AG10803 (cell line): ENCODE results near the gene EFNA3.

ENCODE experiments used
- DNase-seq: peaks from one replicate; pipeline ENCODE4 v3.0.0; 2010; ENCODE audit warnings: low read depth
- H3K4me3 ChIP-seq: 2 replicates; pipeline ENCODE4 v1.5.1; 2011; ENCODE audit warnings: mild to moderate bottlenecking, low read length, control low read depth
- CTCF ChIP-seq: conservative IDR thresholded peaks from 2 replicates; pipeline ENCODE4 v1.5.1; 2011; ENCODE audit warnings: mild to moderate bottlenecking, low read length, control low read depth, inconsistent platforms

EFNA3 gene

GRCh38 chr1:155078469-155079209, at the start of gene EFNA3:
Gene EFNA3 (plus strand): TSS chr1:155078837. CDS start chr1:155078942, 105 bp downstream.
- no peak for TF ChIP-seq CTCF
- DNase-seq: peak; percentile 26
- peak within 1 kb of the TSS; percentile 44 for H3K4me3 ChIP-seq

GRCh38 chr1:155029513-155030242, 49.0 kb upstream of the EFNA3 start:
- no peak for TF ChIP-seq CTCF
- no peak overlapping the region for H3K4me3 ChIP-seq
- DNase-seq: no peak

GRCh38 chr1:155030243-155030795, 48.3 kb upstream of the EFNA3 start:
- no peak overlapping the region for H3K4me3 ChIP-seq
- DNase-seq: no peak
- TF ChIP-seq CTCF: no peak

- no peak for DNase-seq
- no peak for TF ChIP-seq CTCF
- no peak overlapping the region for H3K4me3 ChIP-seq
These were observed 47.7 kb upstream of the EFNA3 start for GRCh38 chr1:155030899-155031298.

- DNase-seq: no peak
- no peak overlapping the region for H3K4me3 ChIP-seq
- no peak for TF ChIP-seq CTCF
These were observed 45.8 kb upstream of the EFNA3 start for GRCh38 chr1:155032886-155033285.

GRCh38 chr1:155033524-155033923, 45.1 kb upstream of the EFNA3 start, which contains the start of the genes DCST1 and DCST2:
Gene DCST1 (plus strand): TSS chr1:155033824. CDS start chr1:155034037, 213 bp downstream.
Gene DCST2 (minus strand): TSS chr1:155033781. CDS start chr1:155033701, 80 bp downstream.
- no peak for DNase-seq
- no peak within 1 kb of the TSS for H3K4me3 ChIP-seq
- TF ChIP-seq CTCF: no peak
